Measurements from ENCODE around the gene CNTNAP1. TPM values are rescaled to one million over a fixed set of nuclear protein-coding genes. Genes with fewer than 3 reads are reported as not detected.

CNTNAP1 gene
- total RNA-seq (ENCODE audit: unreplicated experiment), result 44.8 TPM
- long read RNA-seq, result 0 reads

- H3K4me3 Mint-ChIP-seq (ENCODE audit: unreplicated experiment), result peak within 1 kb of the TSS; percentile 89
- TF ChIP-seq CTCF (IDR thresholded peaks at IDR 0.05; ENCODE audit: partially characterized antibody, unreplicated experiment), result no peak
- H3K36me3 Mint-ChIP-seq (ENCODE audit: unreplicated experiment), result peaks cover 6% of the 10 kb centered on the region
- peak; percentile 67 for DNase-seq
- H3K27ac Mint-ChIP-seq (ENCODE audit: unreplicated experiment), result peak within 1 kb of the TSS; percentile 84
- H3K9me3 Mint-ChIP-seq (ENCODE audit: unreplicated experiment), result peaks cover 15% of the 10 kb centered on the region
- peaks cover 24% of the 10 kb centered on the region for H3K27me3 Mint-ChIP-seq (ENCODE audit: unreplicated experiment)
- peaks cover 29% of the 10 kb centered on the region for H3K4me1 Mint-ChIP-seq (ENCODE audit: low read depth, unreplicated experiment)
These were observed at the start of gene CNTNAP1 for GRCh38 chr17:42681976-42682721. CNTNAP1 (plus strand) TSS chr17:42682531; CDS start chr17:42682830, 299 bp downstream.

GRCh38 chr17:42632949-42633444, 49.3 kb upstream of the CNTNAP1 start:
- DNase-seq, result no peak
- Mint-ChIP-seq H3K4me3 (ENCODE audit: unreplicated experiment) (no peak overlapping the region), H3K36me3 (ENCODE audit: unreplicated experiment) (no peaks in the 10 kb centered on the region), H3K9me3 (ENCODE audit: unreplicated experiment) (no peaks in the 10 kb centered on the region), H3K27me3 (ENCODE audit: unreplicated experiment) (no peaks in the 10 kb centered on the region), H3K4me1 (ENCODE audit: low read depth, unreplicated experiment) (no peaks in the 10 kb centered on the region), H3K27ac (ENCODE audit: unreplicated experiment) (no peak overlapping the region)
- no peak for TF ChIP-seq CTCF (IDR thresholded peaks at IDR 0.05; ENCODE audit: partially characterized antibody, unreplicated experiment)

- no peak for DNase-seq
- no peak overlapping the region for H3K27ac Mint-ChIP-seq (ENCODE audit: unreplicated experiment)
These were observed 42.7 kb upstream of the CNTNAP1 start for GRCh38 chr17:42639525-42640113.

GRCh38 chr17:42640121-42640520, 42.2 kb upstream of the CNTNAP1 start:
- Mint-ChIP-seq H3K27me3 (ENCODE audit: unreplicated experiment) (peaks cover 3% of the 10 kb centered on the region), H3K27ac (ENCODE audit: unreplicated experiment) (no peak overlapping the region), H3K9me3 (ENCODE audit: unreplicated experiment) (peaks cover 2% of the 10 kb centered on the region), H3K36me3 (ENCODE audit: unreplicated experiment) (no peaks in the 10 kb centered on the region), H3K4me1 (ENCODE audit: low read depth, unreplicated experiment) (peaks cover 7% of the 10 kb centered on the region), H3K4me3 (ENCODE audit: unreplicated experiment) (no peak overlapping the region)
- no peak for DNase-seq
- no peak for TF ChIP-seq CTCF (IDR thresholded peaks at IDR 0.05; ENCODE audit: partially characterized antibody, unreplicated experiment)

More at GRCh38 chr17:42639525-42640113, 42.7 kb upstream of the CNTNAP1 start:
- H3K27me3 Mint-ChIP-seq (ENCODE audit: unreplicated experiment), result peaks cover 3% of the 10 kb centered on the region
- no peak overlapping the region for H3K4me3 Mint-ChIP-seq (ENCODE audit: unreplicated experiment)
- H3K4me1 Mint-ChIP-seq (ENCODE audit: low read depth, unreplicated experiment), result peaks cover 7% of the 10 kb centered on the region
- H3K9me3 Mint-ChIP-seq (ENCODE audit: unreplicated experiment), result peaks cover 2% of the 10 kb centered on the region
- no peaks in the 10 kb centered on the region for H3K36me3 Mint-ChIP-seq (ENCODE audit: unreplicated experiment)
- TF ChIP-seq CTCF (IDR thresholded peaks at IDR 0.05; ENCODE audit: partially characterized antibody, unreplicated experiment), result no peak

GRCh38 chr17:42642336-42642735, 40.0 kb upstream of the CNTNAP1 start:
- Mint-ChIP-seq H3K36me3 (ENCODE audit: unreplicated experiment) (no peaks in the 10 kb centered on the region), H3K4me1 (ENCODE audit: low read depth, unreplicated experiment) (peaks cover 7% of the 10 kb centered on the region), H3K9me3 (ENCODE audit: unreplicated experiment) (peaks cover 2% of the 10 kb centered on the region), H3K4me3 (ENCODE audit: unreplicated experiment) (peak overlapping the region; percentile 35), H3K27ac (ENCODE audit: unreplicated experiment) (peak overlapping the region; percentile 14), H3K27me3 (ENCODE audit: unreplicated experiment) (peaks cover 3% of the 10 kb centered on the region)
- peak; percentile 62 for DNase-seq
- no peak for TF ChIP-seq CTCF (IDR thresholded peaks at IDR 0.05; ENCODE audit: partially characterized antibody, unreplicated experiment)
